GM21737 (cell line): ENCODE results near the gene LIPG.
"Not testable (repeated sequence)": the region's sequence is repeated elsewhere in the genome, so short reads cannot be mapped to it uniquely, and the experiment has no call there.

Source experiments
- ATAC-seq: cut with Tn5 transposase; IDR thresholded peaks from one replicate; pipeline ENCODE4 v1.9.1; 2021; ENCODE audit warnings: mild to moderate bottlenecking, moderate library complexity; ENCODE audit not compliant: unreplicated experiment

Gene LIPG

GRCh38 chr18:49546278-49546677, 15.6 kb upstream of the LIPG start:
- ATAC-seq = no peak

- no peak for ATAC-seq
Measured at GRCh38 chr18:49546719-49547273, 15.1 kb upstream of the LIPG start.

GRCh38 chr18:49547701-49548100, 14.2 kb upstream of the LIPG start:
- no peak for ATAC-seq

- no peak for ATAC-seq
Measured at GRCh38 chr18:49548229-49548636, 13.6 kb upstream of the LIPG start.

- no peak for ATAC-seq
Measured at GRCh38 chr18:49550621-49551339, 11.1 kb upstream of the LIPG start.

GRCh38 chr18:49553003-49553402, 8.9 kb upstream of the LIPG start:
- no peak for ATAC-seq

- ATAC-seq = no peak
Measured at GRCh38 chr18:49555641-49556040, 6.2 kb upstream of the LIPG start.

- no peak for ATAC-seq
Measured at GRCh38 chr18:49558356-49558755, 3.5 kb upstream of the LIPG start.

GRCh38 chr18:49559326-49559931, 2.4 kb upstream of the LIPG start:
- ATAC-seq = not testable (repeated sequence)

- no peak for ATAC-seq
Measured at GRCh38 chr18:49560277-49560623, 1.6 kb upstream of the LIPG start.

- ATAC-seq = no peak
Measured at GRCh38 chr18:49560624-49561288, 1.1 kb upstream of the LIPG start.

GRCh38 chr18:49562481-49563129, 748 bp downstream of the LIPG start:
- ATAC-seq = no peak

GRCh38 chr18:49563130-49563540, 1.3 kb downstream of the LIPG start:
- no peak for ATAC-seq

GRCh38 chr18:49563701-49564517, 2.1 kb downstream of the LIPG start:
- no peak for ATAC-seq

- no peak for ATAC-seq
Measured at GRCh38 chr18:49564518-49564834, 2.6 kb downstream of the LIPG start.

- no peak for ATAC-seq
Measured at GRCh38 chr18:49565101-49565500, 3.2 kb downstream of the LIPG start.

GRCh38 chr18:49565612-49566011, 3.8 kb downstream of the LIPG start:
- ATAC-seq = no peak

GRCh38 chr18:49566217-49566770, 4.4 kb downstream of the LIPG start:
- no peak for ATAC-seq

GRCh38 chr18:49566985-49567384, 5.1 kb downstream of the LIPG start:
- ATAC-seq = no peak

- ATAC-seq = no peak
Measured at GRCh38 chr18:49569724-49570123, 7.9 kb downstream of the LIPG start.
